CD4-positive, alpha-beta T cell treated with Interleukin-1 beta for 1 hour (primary cell): ENCODE data around the gene SRPK3.

Source experiments
- DNase-seq, 2 donors: peaks; one replicate each; pipeline ENCODE4 v3.0.0-alpha.2; 2020 to 2022

SRPK3 gene

GRCh38 chrX:153789654-153790053 lies 8.8 kb downstream of the SRPK3 start:
- DNase-seq, result no peak

GRCh38 chrX:153791104-153791852 lies 10.4 kb downstream of the SRPK3 start:
- DNase-seq, result no peak

- no peak for DNase-seq
Observed at GRCh38 chrX:153792368-153792767, 11.5 kb downstream of the SRPK3 start.

GRCh38 chrX:153793291-153793690 lies 12.4 kb downstream of the SRPK3 start:
- no peak for DNase-seq

- DNase-seq, result peak; percentile 95 to 96
Observed at GRCh38 chrX:153794018-153794896, 13.4 kb downstream of the SRPK3 start, which contains the start of the genes IDH3G and SSR4. Gene IDH3G, minus strand, starts transcription at chrX:153794375. Its CDS starts 49 bp downstream, at chrX:153794326. Gene SSR4, plus strand, starts transcription at chrX:153794668. Its CDS starts 20 bp downstream, at chrX:153794688.

- DNase-seq, result no peak
Observed at GRCh38 chrX:153794897-153795816, 14.3 kb downstream of the SRPK3 start.

GRCh38 chrX:153797415-153798015 lies 16.7 kb downstream of the SRPK3 start:
- no peak for DNase-seq

- no peak for DNase-seq
Observed at GRCh38 chrX:153799326-153799725, 18.5 kb downstream of the SRPK3 start.

GRCh38 chrX:153800177-153800722 lies 19.4 kb downstream of the SRPK3 start:
- DNase-seq, result no peak

- no peak for DNase-seq
Observed at GRCh38 chrX:153800746-153801145, 19.9 kb downstream of the SRPK3 start.

GRCh38 chrX:153801669-153802068 lies 20.8 kb downstream of the SRPK3 start:
- DNase-seq, result no peak

- DNase-seq, result no peak
Observed at GRCh38 chrX:153802513-153803045, 21.7 kb downstream of the SRPK3 start.

GRCh38 chrX:153803211-153804099 lies 22.6 kb downstream of the SRPK3 start:
- DNase-seq, result no peak

- no peak for DNase-seq
Observed at GRCh38 chrX:153804100-153804595, 23.3 kb downstream of the SRPK3 start.

GRCh38 chrX:153804621-153805020 lies 23.8 kb downstream of the SRPK3 start:
- DNase-seq, result no peak

- no peak for DNase-seq
Observed at GRCh38 chrX:153805436-153805835, 24.6 kb downstream of the SRPK3 start.

- no peak for DNase-seq
Observed at GRCh38 chrX:153806999-153807575, 26.2 kb downstream of the SRPK3 start.

- no peak for DNase-seq
Observed at GRCh38 chrX:153807976-153808375, 27.1 kb downstream of the SRPK3 start.

- no peak for DNase-seq
Observed at GRCh38 chrX:153812220-153812619, 31.4 kb downstream of the SRPK3 start.

- no peak for DNase-seq
Observed at GRCh38 chrX:153813161-153813560, 32.3 kb downstream of the SRPK3 start.
